Neuron (in vitro differentiated cells): ENCODE results near the gene FNDC3B.
"Not testable (repeated sequence)": the region's sequence is repeated elsewhere in the genome, so short reads cannot be mapped to it uniquely, and the experiment has no call there.

ENCODE experiments used
- H2AFZ ChIP-seq: one replicate; pipeline ENCODE4 v1.6.1; 2013; ENCODE audit warnings: low read depth, mild to moderate bottlenecking, inconsistent platforms, low read length, moderate library complexity
- H3K27me3 ChIP-seq: one replicate; pipeline ENCODE4 v1.6.1; 2013; ENCODE audit warnings: low read length; ENCODE audit not compliant: insufficient read depth
- H3K36me3 ChIP-seq: one replicate; pipeline ENCODE4 v1.6.1; 2013; ENCODE audit warnings: low read length; ENCODE audit not compliant: insufficient read depth
- H3K4me1 ChIP-seq: one replicate; pipeline ENCODE4 v1.6.1; 2013; ENCODE audit warnings: low read length; ENCODE audit not compliant: insufficient read depth
- H3K4me3 ChIP-seq: 2 replicates; pipeline ENCODE4 v1.5.1; 2013; ENCODE audit warnings: mild to moderate bottlenecking, low read length, moderate library complexity
- H3K9me3 ChIP-seq: one replicate; pipeline ENCODE4 v1.6.1; 2013; ENCODE audit warnings: low read length

The FNDC3B gene

DNA sequence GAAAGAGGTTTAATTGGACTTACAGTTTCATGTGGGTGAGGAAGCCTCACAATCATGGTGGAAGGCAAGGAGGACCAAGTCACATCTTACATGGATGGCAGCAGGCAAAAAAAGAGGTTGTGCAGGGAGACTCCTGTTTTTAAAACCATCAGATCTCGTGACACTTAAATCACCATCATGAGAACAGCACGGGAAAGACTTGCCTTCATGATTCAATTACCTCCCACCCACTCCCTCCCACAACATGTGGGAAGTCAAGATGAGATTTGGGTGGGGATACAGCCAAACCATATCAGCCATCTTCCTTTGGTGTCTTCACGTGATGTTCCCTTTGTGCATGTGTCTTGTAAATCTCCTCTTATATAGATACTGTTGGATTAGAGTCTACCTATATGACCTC, 204.0 kb downstream of the FNDC3B start:
- not testable (repeated sequence) for H2AFZ ChIP-seq, H3K4me3 ChIP-seq, H3K36me3 ChIP-seq, H3K27me3 ChIP-seq, H3K4me1 ChIP-seq
- peaks cover 15% of the 10 kb centered on the region for H3K9me3 ChIP-seq

DNA sequence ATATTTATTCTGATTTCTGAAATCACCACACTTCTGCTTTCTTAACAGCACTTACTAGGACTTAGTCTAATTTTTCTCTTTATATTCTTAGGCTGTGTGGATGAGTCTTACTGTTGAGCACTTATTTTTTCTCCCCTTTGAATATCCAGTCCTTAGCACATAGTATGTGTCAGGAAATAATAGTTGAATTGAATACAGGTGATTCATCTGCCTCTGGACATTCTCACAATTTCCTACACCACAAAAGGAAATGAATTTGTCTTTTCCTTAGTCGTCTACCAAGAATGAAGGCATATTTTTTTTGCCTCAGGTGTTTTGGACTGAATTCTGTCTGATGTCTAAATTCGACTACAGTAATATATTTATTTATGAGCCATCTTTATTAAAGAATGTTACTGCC, 204.6 kb downstream of the FNDC3B start:
- Histone ChIP-seq H3K4me3 (no peak overlapping the region), H2AFZ (no peak overlapping the region), H3K4me1 (no peaks in the 10 kb centered on the region), H3K9me3 (peaks cover 15% of the 10 kb centered on the region), H3K36me3 (peaks cover 8% of the 10 kb centered on the region), H3K27me3 (no peaks in the 10 kb centered on the region)

DNA sequence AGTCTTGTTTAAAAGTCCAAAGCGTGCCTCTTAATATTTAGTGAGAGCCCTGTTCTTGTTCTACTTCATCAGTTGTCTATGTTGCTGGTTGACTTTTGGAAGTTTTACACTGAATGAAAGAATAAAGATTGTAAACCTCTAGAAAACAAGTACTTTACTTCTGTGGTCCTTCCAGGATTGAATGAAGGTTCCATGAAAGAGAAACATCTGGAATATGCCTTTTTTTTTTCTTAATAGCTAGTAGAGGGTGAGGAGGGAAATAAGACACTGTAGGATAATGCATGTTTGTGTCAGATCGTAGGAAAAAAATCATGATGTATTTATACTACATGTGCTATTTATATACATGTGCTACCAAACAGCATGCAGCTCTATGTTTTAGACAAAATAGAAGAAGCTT, 205.9 kb downstream of the FNDC3B start:
- Histone ChIP-seq H3K4me1 (no peaks in the 10 kb centered on the region), H3K36me3 (peaks cover 8% of the 10 kb centered on the region), H3K27me3 (no peaks in the 10 kb centered on the region), H3K9me3 (peaks cover 15% of the 10 kb centered on the region), H3K4me3 (no peak overlapping the region), H2AFZ (no peak overlapping the region)

DNA sequence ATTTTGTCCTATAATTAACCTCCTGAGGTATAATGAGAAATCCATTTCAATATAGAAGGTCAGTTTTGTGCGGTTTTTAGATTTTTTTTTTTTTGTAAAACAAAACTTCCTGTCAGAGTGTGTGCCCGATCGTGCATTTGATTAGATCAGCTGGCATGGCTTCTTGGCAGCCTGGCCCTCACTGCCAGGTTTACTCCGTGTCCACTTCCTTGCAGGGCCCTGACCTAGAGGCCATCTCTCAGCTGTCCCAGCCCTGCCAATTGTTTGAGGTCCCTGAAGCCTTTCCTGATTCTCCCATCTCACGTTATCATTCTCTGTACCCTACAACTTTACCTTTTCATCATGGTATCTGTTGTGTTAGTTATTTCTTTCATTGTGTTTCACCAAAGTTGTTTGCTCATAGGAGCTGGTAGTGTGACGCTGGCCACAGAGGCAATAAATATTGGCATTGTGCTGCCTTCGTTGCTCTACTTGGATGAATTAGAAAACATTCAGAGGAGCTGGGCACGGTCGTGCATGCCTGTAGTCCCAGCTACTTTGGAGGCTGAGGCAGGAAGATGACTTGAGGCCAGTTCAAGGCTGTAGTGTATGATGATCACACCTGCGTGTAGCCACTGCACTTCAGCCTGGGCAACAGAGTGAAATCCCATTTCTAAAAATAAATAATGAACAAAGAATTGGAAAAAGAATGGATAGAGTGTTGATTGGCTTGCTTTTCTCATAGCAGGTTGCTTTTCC, 206.9 kb downstream of the FNDC3B start:
- Histone ChIP-seq H3K4me1 (no peaks in the 10 kb centered on the region), H3K27me3 (no peaks in the 10 kb centered on the region), H3K9me3 (peaks cover 13% of the 10 kb centered on the region), H3K4me3 (no peak overlapping the region), H2AFZ (no peak overlapping the region), H3K36me3 (peaks cover 9% of the 10 kb centered on the region)

DNA sequence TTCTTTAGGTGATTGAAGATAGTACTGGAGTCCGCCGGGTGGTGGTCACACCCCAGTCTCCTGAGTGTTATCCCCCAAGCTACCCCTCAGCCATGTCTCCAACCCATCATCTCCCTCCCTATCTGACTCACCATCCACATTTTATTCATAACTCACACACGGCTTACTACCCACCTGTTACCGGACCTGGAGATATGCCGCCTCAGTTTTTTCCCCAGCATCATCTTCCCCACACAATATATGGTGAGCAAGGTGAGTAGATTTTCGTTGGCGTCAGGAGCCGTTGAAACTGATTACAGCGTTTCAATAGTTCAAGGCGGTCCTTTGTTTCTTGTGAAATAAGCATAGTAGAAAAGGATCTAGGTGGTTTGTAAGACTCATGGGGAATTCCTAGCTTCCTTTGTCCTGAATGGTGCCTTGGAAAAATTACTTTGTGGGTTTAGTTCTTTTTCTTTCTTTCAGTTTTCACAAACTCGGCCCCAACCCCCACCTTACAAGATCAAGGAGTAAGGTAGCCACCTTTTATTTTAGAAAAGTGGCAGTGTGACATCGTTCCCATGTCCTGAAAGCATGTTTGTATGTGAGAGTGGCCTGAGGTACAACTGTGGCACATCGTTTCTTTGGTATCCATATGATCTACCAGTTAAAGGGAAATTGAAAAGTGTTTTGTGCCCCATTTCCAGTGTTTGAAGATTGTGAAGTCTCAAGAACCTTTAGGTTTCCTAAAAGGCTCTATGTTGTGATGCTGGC, 208.3 kb downstream of the FNDC3B start:
- Histone ChIP-seq H3K36me3 (peaks cover 23% of the 10 kb centered on the region), H2AFZ (no peak overlapping the region)

DNA sequence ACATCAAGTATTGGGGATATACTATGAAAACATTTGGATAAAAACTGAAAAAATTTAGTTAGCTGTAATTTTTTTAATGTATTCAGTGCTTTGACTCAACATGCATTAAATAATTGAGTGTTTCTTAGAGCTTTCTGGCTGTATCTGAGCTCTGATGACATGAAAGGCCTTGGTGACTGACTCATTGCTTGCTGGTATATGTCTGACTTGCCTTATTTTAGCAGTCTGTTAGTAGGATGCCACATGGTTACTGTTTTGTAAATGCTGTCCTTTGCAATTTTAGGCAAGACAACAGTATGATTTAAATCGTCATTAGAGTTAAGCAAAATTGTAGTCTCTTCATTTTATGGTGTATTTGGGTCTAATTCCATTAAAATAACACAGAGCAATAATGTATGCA, 209.7 kb downstream of the FNDC3B start:
- Histone ChIP-seq H3K36me3 (peaks cover 29% of the 10 kb centered on the region), H3K4me1 (no peaks in the 10 kb centered on the region), H3K9me3 (no peaks in the 10 kb centered on the region), H2AFZ (no peak overlapping the region), H3K4me3 (no peak overlapping the region), H3K27me3 (no peaks in the 10 kb centered on the region)

More for the DNA sequence above, 208.3 kb downstream of the FNDC3B start:
- H3K27me3 ChIP-seq: no peaks in the 10 kb centered on the region
- peaks cover 3% of the 10 kb centered on the region for H3K9me3 ChIP-seq
- no peak overlapping the region for H3K4me3 ChIP-seq
- no peaks in the 10 kb centered on the region for H3K4me1 ChIP-seq

DNA sequence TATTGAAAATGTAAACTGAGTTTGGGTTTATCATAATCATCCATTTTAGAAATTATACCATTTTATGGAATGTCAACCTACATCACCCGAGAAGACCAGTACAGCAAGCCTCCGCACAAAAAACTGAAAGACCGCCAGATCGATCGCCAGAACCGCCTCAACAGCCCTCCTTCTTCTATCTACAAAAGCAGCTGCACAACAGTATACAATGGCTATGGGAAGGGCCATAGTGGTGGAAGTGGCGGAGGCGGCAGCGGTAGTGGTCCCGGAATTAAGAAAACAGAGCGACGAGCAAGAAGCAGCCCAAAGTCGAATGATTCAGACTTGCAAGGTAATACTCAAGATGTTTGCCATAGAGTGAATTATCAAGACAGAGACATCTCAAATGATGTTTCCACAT, 211.8 kb downstream of the FNDC3B start:
- Histone ChIP-seq H3K27me3 (no peaks in the 10 kb centered on the region), H3K9me3 (no peaks in the 10 kb centered on the region), H3K36me3 (peaks cover 37% of the 10 kb centered on the region), H2AFZ (no peak overlapping the region), H3K4me3 (no peak overlapping the region), H3K4me1 (no peaks in the 10 kb centered on the region)

DNA sequence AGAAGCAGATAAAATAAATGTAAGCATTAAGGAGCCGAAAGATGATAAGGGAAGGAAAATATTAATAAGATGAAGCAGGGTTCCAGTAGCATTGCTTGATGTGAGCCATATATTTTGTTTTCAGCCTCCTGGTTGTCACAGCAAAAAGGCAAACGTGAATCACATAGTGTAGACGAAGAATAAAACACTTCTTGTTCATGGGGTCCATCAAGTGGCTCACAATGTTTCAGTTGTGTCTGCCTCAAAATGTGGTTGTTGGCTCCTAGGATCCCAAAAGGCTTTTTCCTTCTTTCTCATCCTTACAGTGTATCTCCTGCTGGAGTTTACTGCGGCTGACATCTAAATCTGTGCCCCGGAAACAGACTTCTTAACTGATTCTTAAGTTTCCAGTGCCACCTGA, 213.8 kb downstream of the FNDC3B start:
- Histone ChIP-seq H3K9me3 (no peaks in the 10 kb centered on the region), H2AFZ (no peak overlapping the region), H3K4me1 (peaks cover 3% of the 10 kb centered on the region), H3K36me3 (peaks cover 33% of the 10 kb centered on the region), H3K4me3 (no peak overlapping the region), H3K27me3 (no peaks in the 10 kb centered on the region)

DNA sequence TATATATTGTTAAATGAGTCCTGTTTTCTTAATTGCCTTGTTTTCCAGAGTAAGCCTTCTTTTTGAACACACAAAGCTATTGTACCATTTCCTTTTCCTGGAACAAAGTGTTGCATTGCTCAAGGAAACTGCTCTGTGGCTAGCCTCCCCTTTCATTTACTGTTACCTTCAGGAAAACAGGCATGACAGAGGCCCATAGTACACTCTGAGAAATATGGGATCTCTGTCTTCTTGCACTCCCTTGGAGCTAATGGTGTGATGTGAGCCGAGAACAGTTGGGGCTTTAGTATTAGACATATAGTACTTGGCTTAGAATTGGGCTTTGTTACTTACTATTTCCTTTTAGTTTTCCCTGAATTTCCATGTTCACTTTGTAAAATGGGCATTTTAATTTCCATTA, 215.2 kb downstream of the FNDC3B start:
- no peak overlapping the region for H3K4me3 ChIP-seq
- no peak overlapping the region for H2AFZ ChIP-seq
- H3K36me3 ChIP-seq: peaks cover 33% of the 10 kb centered on the region
- no peaks in the 10 kb centered on the region for H3K27me3 ChIP-seq
- H3K9me3 ChIP-seq: no peaks in the 10 kb centered on the region
- peaks cover 14% of the 10 kb centered on the region for H3K4me1 ChIP-seq

DNA sequence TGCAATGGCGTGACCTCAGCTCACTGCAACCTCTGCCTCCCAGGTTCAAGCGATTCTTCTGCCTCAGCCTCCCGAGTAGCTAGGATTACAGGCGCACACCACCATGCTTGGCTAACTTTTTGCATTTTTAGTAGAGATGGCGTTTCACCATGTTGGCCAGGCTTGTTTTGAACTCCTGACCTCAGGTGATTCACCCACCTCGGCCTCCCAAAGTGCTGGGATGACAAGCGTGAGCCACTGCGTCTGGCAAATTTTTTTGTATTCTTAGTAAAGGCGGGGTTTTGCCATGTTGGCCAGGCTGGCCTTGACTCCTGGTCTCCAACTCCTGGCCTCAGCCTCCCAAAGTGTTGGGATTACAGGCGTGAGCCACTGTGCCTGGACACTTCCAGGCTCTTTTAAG, 215.9 kb downstream of the FNDC3B start:
- not testable (repeated sequence) for H3K4me3 ChIP-seq, H3K9me3 ChIP-seq, H2AFZ ChIP-seq, H3K27me3 ChIP-seq
- Histone ChIP-seq H3K4me1 (peaks cover 18% of the 10 kb centered on the region), H3K36me3 (peaks cover 33% of the 10 kb centered on the region)

DNA sequence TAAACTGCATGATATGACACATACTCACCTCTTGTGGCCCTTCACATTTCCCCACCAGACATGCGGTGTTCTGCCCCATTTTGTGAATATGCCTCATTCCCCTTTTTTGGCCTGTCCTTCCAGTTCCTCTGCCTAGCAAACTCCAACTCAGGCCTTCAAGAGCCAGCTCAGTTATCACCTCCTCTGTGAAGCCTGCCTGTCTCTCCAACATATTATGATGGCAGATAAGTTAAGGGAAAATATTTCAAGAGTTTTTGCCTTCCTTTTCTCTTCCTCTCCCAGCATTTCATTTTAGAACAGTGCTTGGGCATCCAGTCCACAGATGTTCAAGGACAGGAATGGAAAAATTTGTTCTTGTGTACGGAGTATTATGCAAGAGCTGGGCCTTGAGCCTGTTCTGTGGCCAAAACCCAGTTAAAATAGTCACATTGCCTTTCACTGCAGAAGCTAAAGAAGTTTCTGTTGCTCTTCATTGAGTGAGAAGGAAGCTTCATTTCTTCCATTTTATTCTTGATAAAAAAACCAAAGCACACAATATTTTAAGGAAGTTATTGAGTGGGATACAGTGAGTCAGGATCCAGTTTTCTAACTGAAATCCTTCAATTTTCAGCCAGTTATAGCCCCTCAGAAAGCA, 216.8 kb downstream of the FNDC3B start:
- H3K9me3 ChIP-seq: no peaks in the 10 kb centered on the region
- no peak overlapping the region for H2AFZ ChIP-seq
- peaks cover 18% of the 10 kb centered on the region for H3K4me1 ChIP-seq
- no peaks in the 10 kb centered on the region for H3K27me3 ChIP-seq
- peaks cover 35% of the 10 kb centered on the region for H3K36me3 ChIP-seq
- H3K4me3 ChIP-seq: no peak overlapping the region

DNA sequence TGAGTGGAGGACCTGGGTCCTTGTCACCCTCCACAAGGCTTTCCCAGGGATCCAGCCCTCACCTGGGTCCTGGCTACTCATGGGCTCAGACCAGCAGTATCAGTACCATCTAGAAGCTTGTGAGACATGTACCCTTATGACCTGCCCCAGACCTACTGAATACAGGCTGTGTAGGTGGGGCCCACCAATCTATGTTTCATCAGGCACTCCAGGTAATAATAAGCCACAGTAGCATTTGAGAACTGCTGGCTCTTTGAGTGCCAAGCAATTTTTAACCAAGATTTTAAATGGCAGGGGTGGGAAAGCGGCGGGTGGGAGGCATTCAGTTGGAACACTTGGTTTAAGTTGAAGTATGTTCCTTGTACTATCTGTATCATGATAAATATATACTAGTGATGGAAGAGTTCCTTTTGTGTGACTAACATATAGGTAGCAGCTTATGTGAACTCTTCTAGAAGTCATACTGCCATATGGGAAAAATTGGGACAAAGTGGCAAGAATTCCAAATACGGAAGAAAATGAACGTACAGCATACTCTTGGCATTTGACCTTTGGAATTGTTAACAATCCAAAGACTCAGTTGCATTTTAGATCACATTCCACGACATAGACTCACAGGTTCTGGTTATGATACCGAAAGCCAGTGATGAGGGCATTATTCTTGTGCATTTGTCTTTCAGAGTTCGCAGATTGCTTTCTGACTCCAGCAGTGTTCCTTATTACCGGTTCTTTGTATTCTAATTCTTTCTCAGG, 218.4 kb downstream of the FNDC3B start:
- no peak overlapping the region for H3K4me3 ChIP-seq
- no peak overlapping the region for H2AFZ ChIP-seq
- H3K4me1 ChIP-seq: peaks cover 18% of the 10 kb centered on the region
- H3K27me3 ChIP-seq: no peaks in the 10 kb centered on the region
- no peaks in the 10 kb centered on the region for H3K9me3 ChIP-seq
- peaks cover 25% of the 10 kb centered on the region for H3K36me3 ChIP-seq

DNA sequence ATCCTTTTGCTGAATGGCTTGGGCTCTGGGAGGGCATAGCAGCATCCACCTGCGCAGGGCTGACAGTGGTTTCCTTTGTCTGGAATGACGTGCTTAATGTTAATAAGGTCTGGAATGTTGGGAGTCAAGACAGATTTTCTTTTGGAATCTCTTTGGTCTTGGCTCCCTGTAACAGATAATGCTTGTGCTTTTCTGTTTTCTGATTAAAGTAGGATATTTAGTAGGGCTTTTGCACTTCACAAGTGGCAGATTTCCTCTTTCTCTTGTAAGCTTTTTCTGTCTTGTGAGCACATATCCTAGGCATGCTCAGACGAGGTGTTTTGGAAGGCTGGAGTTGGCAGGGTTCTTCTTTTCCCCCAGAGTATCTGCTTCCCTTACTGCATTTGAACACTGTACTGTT, 219.2 kb downstream of the FNDC3B start:
- no peak overlapping the region for H3K4me3 ChIP-seq
- H3K36me3 ChIP-seq: peaks cover 21% of the 10 kb centered on the region
- no peaks in the 10 kb centered on the region for H3K9me3 ChIP-seq
- H3K27me3 ChIP-seq: no peaks in the 10 kb centered on the region
- peaks cover 18% of the 10 kb centered on the region for H3K4me1 ChIP-seq
- no peak overlapping the region for H2AFZ ChIP-seq
